ENCODE results near the gene TTC32.

Gene TTC32

GRCh38 chr2:19944205-19944845, 42.5 kb upstream of the TTC32 start:
- Histone ChIP-seq H3K36me3 (ENCODE audit: insufficient read depth, low read length) (no peaks in the 10 kb centered on the region), H3K27ac (ENCODE audit: low read depth, low read length, poor library complexity, severe bottlenecking) (no peak overlapping the region), H3K79me2 (ENCODE audit: insufficient read depth, low read length) (no peaks in the 10 kb centered on the region), H3K9me2 (ENCODE audit: low read depth, low read length) (no peaks in the 10 kb centered on the region), H3K4me2 (ENCODE audit: low read length) (no peak overlapping the region), H2AFZ (ENCODE audit: low read length) (no peak overlapping the region), H3K9me3 (ENCODE audit: low read length) (no peaks in the 10 kb centered on the region), H3K4me1 (ENCODE audit: insufficient read depth, low read length, severe bottlenecking) (no peaks in the 10 kb centered on the region), H4K20me1 (ENCODE audit: insufficient read depth, low read length) (no peaks in the 10 kb centered on the region), H3F3A (ENCODE audit: insufficient read depth, low read length) (no peaks in the 10 kb centered on the region), H3K4me3 (ENCODE audit: low read depth, low read length, poor library complexity, severe bottlenecking) (no peak overlapping the region), H3K27me3 (ENCODE audit: insufficient read depth, low read length) (no peaks in the 10 kb centered on the region), H3K9ac (ENCODE audit: low read length) (no peak overlapping the region)
- no peak for TF ChIP-seq EZH2 (IDR thresholded peaks at IDR 0.05; ENCODE audit: borderline replicate concordance, low read length)
- TF ChIP-seq CTCF (IDR thresholded peaks at IDR 0.05; ENCODE audit: low read length), result no peak

GRCh38 chr2:19943189-19943588, 41.4 kb upstream of the TTC32 start:
- no peak overlapping the region for H3K4me2 ChIP-seq (ENCODE audit: low read length)
- H3F3A ChIP-seq (ENCODE audit: insufficient read depth, low read length), result no peaks in the 10 kb centered on the region
- H2AFZ ChIP-seq (ENCODE audit: low read length), result no peak overlapping the region
- no peak overlapping the region for H3K9ac ChIP-seq (ENCODE audit: low read length)
- no peak overlapping the region for H3K4me3 ChIP-seq (ENCODE audit: low read depth, low read length, poor library complexity, severe bottlenecking)
- no peaks in the 10 kb centered on the region for H3K27me3 ChIP-seq (ENCODE audit: insufficient read depth, low read length)
- H3K36me3 ChIP-seq (ENCODE audit: insufficient read depth, low read length), result no peaks in the 10 kb centered on the region
- H3K9me2 ChIP-seq (ENCODE audit: low read depth, low read length), result no peaks in the 10 kb centered on the region
- H3K79me2 ChIP-seq (ENCODE audit: insufficient read depth, low read length), result no peaks in the 10 kb centered on the region
- H3K4me1 ChIP-seq (ENCODE audit: insufficient read depth, low read length, severe bottlenecking), result no peaks in the 10 kb centered on the region
- no peak overlapping the region for H3K27ac ChIP-seq (ENCODE audit: low read depth, low read length, poor library complexity, severe bottlenecking)
- no peaks in the 10 kb centered on the region for H3K9me3 ChIP-seq (ENCODE audit: low read length)
- no peaks in the 10 kb centered on the region for H4K20me1 ChIP-seq (ENCODE audit: insufficient read depth, low read length)
- TF ChIP-seq CTCF (IDR thresholded peaks at IDR 0.05; ENCODE audit: low read length) (no peak), EZH2 (IDR thresholded peaks at IDR 0.05; ENCODE audit: borderline replicate concordance, low read length) (no peak)

- H3K27me3 ChIP-seq (ENCODE audit: insufficient read depth, low read length), result no peaks in the 10 kb centered on the region
- H3K79me2 ChIP-seq (ENCODE audit: insufficient read depth, low read length), result no peaks in the 10 kb centered on the region
- no peak overlapping the region for H3K9ac ChIP-seq (ENCODE audit: low read length)
- H3K36me3 ChIP-seq (ENCODE audit: insufficient read depth, low read length), result no peaks in the 10 kb centered on the region
- no peaks in the 10 kb centered on the region for H3F3A ChIP-seq (ENCODE audit: insufficient read depth, low read length)
- H3K9me3 ChIP-seq (ENCODE audit: low read length), result no peaks in the 10 kb centered on the region
- H3K9me2 ChIP-seq (ENCODE audit: low read depth, low read length), result no peaks in the 10 kb centered on the region
- no peak overlapping the region for H3K27ac ChIP-seq (ENCODE audit: low read depth, low read length, poor library complexity, severe bottlenecking)
- no peaks in the 10 kb centered on the region for H3K4me1 ChIP-seq (ENCODE audit: insufficient read depth, low read length, severe bottlenecking)
- no peaks in the 10 kb centered on the region for H4K20me1 ChIP-seq (ENCODE audit: insufficient read depth, low read length)
- H2AFZ ChIP-seq (ENCODE audit: low read length), result no peak overlapping the region
- no peak overlapping the region for H3K4me2 ChIP-seq (ENCODE audit: low read length)
- TF ChIP-seq EZH2 (IDR thresholded peaks at IDR 0.05; ENCODE audit: borderline replicate concordance, low read length) (no peak), CTCF (IDR thresholded peaks at IDR 0.05; ENCODE audit: low read length) (no peak)
- no peak overlapping the region for H3K4me3 ChIP-seq (ENCODE audit: low read depth, low read length, poor library complexity, severe bottlenecking)
Observed at GRCh38 chr2:19942199-19942598, 40.4 kb upstream of the TTC32 start.

Data from OCI-LY1 (cell line).